ENCODE data around the gene OAT.

OAT gene

GRCh38 chr10:124403548-124403947 is 15.2 kb downstream of the OAT start:
- peak; percentile 95 for DNase-seq (ENCODE audit: low spot score)

- no peak for DNase-seq (ENCODE audit: low spot score)
These were observed 16.4 kb downstream of the OAT start for GRCh38 chr10:124402273-124402672.

GRCh38 chr10:124401633-124402032 is 17.1 kb downstream of the OAT start:
- DNase-seq (ENCODE audit: low spot score) = no peak

GRCh38 chr10:124394583-124394982 is 24.1 kb downstream of the OAT start:
- no peak for DNase-seq (ENCODE audit: low spot score)

- DNase-seq (ENCODE audit: low spot score) = no peak
These were observed 25.9 kb downstream of the OAT start for GRCh38 chr10:124392626-124393342.

GRCh38 chr10:124390471-124391187 is 28.1 kb downstream of the OAT start:
- no peak for DNase-seq (ENCODE audit: low spot score)

- DNase-seq (ENCODE audit: low spot score) = no peak
These were observed 28.9 kb downstream of the OAT start for GRCh38 chr10:124389613-124390361.

- DNase-seq (ENCODE audit: low spot score) = peak; percentile 92
These were observed 29.7 kb downstream of the OAT start for GRCh38 chr10:124388823-124389612.

GRCh38 chr10:124388476-124388822 is 30.3 kb downstream of the OAT start:
- DNase-seq (ENCODE audit: low spot score) = no peak

GRCh38 chr10:124387078-124387874 is 31.4 kb downstream of the OAT start:
- DNase-seq (ENCODE audit: low spot score) = no peak

- DNase-seq (ENCODE audit: low spot score) = no peak
These were observed 32.3 kb downstream of the OAT start for GRCh38 chr10:124386186-124387077.

GRCh38 chr10:124385627-124386185 is 33.0 kb downstream of the OAT start:
- DNase-seq (ENCODE audit: low spot score) = no peak

- no peak for DNase-seq (ENCODE audit: low spot score)
These were observed 34.0 kb downstream of the OAT start for GRCh38 chr10:124384591-124385190.

GRCh38 chr10:124384172-124384571 is 34.6 kb downstream of the OAT start:
- no peak for DNase-seq (ENCODE audit: low spot score)

GRCh38 chr10:124383496-124383895 is 35.2 kb downstream of the OAT start:
- DNase-seq (ENCODE audit: low spot score) = no peak

- no peak for DNase-seq (ENCODE audit: low spot score)
These were observed 37.6 kb downstream of the OAT start for GRCh38 chr10:124381011-124381611.

GRCh38 chr10:124380256-124380995 is 38.3 kb downstream of the OAT start:
- DNase-seq (ENCODE audit: low spot score) = no peak

- no peak for DNase-seq (ENCODE audit: low spot score)
These were observed 39.0 kb downstream of the OAT start for GRCh38 chr10:124379609-124380193.

All from NAMALWA (cell line).